ENCODE results near the gene MMP15. TPM values are rescaled to one million over a fixed set of nuclear protein-coding genes. Genes with fewer than 3 reads are reported as not detected.

MMP15 gene
- total RNA-seq, 4 donors from 2014 or later = 48.0 to 161 (median 92.3) TPM

- intact Hi-C loops (cut with DNase I; ENCODE audit: low total_unique reads) (loop anchor here (5.0 kb wide), 1 partner anchor 101 kb away; no protein-coding TSS in a partner anchor), in situ Hi-C loops (cut with MboI; ENCODE audit: low pct_ligation_motif_present in 1 of 4, low pct_unique_long_range_greater_than_20kb in 1 of 4, low sequenced_read_pairs in 3 of 4) (loop anchor here in 3 of 4 donors (5.0 to 25.0 kb wide), 6 partner anchors 104 to 641 kb away; partner anchors contain the start of gene CFAP20 (in 2 of the 3))
- H3K27me3 ChIP-seq = no peaks in the 10 kb centered on the region
- peaks cover 18 to 41% (median 35%) of the 10 kb centered on the region in 4 donors for H3K4me1 ChIP-seq
- H3K9me3 ChIP-seq = no peaks in the 10 kb centered on the region
- TF ChIP-seq CTCF (IDR thresholded peaks at IDR 0.05) = peak; percentile 74 to 87 (median 78)
- TF ChIP-seq POLR2AphosphoS5 (IDR thresholded peaks at IDR 0.05) = no peak
- 59 to 66% methylated on average over 4 to 8 of the region's 8 CpGs for WGBS, 2 donors (ENCODE audit: low coverage in 1 of 2)
- H3K36me3 ChIP-seq = no peaks in the 10 kb centered on the region
- H3K4me3 ChIP-seq = no peak overlapping the region
- H3K27ac ChIP-seq = no peak overlapping the region
- DNase-seq = peak; percentile 72
Observed at GRCh38 chr16:58020628-58021521, 4.7 kb upstream of the MMP15 start.

DNA sequence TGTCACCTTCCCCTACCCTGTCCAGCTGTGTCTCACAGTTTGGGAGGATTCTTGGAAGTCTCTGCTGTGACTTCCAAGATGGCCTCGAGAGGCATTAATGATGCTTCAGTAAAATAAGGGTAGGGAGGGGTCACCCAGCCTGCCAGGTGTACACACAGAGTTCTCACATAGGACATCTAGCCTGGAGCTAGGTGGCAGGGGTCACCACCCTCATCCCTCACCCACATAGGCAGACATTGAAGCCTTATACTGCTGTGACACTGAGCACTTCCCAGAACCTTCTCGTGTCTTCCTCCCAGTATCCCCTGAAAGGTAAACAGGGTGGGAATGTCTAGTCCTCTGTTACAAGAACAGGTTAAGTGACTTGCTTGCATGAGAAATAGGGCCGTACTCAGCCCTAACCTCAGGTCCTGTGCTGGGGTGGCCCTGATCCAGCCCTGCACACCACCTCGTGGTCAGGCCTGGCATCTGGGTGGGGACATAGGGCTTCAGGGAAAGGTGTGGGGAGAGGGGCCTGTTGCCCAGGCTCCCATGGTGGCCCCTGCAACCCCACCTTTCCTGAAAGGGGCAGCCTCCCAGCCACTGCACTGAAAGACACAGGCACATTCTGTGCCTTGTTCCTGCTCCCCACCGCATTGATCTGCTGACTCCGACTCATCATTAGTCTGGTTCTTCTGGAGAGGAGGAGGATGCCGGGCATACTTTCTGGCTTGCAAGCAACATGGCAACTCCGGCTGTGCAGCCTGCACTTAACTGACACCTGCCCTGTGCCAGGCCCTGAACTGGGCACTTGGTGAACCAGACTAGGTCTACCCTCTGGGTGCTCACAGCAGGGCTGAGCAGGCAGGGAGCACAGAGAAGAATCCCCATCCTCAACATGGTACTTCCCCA, 3.6 kb upstream of the MMP15 start:
- peak overlapping the region; percentile 92 to 97 (median 95) for H3K27ac ChIP-seq
- TF ChIP-seq POLR2AphosphoS5 (IDR thresholded peaks at IDR 0.05) = no peak
- no peak for TF ChIP-seq POLR2A (IDR thresholded peaks at IDR 0.05)
- TF ChIP-seq CTCF (IDR thresholded peaks at IDR 0.05) = no peak
- TF ChIP-seq EP300 (IDR thresholded peaks at IDR 0.05; ENCODE audit: low read depth) = no peak
- DNase-seq = no peak
- no peaks in the 10 kb centered on the region for H3K27me3 ChIP-seq
- in situ Hi-C loops (cut with MboI; ENCODE audit: low pct_ligation_motif_present in 1 of 4, low pct_unique_long_range_greater_than_20kb in 1 of 4, low sequenced_read_pairs in 3 of 4) = loop anchor here in 3 of 4 donors (5.0 to 25.0 kb wide), 6 partner anchors 103 to 640 kb away; partner anchors contain the start of gene CFAP20 (in 2 of the 3)
- H3K9me3 ChIP-seq = no peaks in the 10 kb centered on the region
- H3K4me1 ChIP-seq = peaks cover 18 to 48% (median 40%) of the 10 kb centered on the region in 4 donors
- 74% methylated on average over 8 of the region's 8 CpGs; no CpG with 5 or more reads in 1 of the 2 donors for WGBS, 2 donors (ENCODE audit: low coverage in 1 of 2)
- intact Hi-C loops (cut with DNase I; ENCODE audit: low total_unique reads) = loop anchor here (5.0 kb wide), 1 partner anchor 100 kb away; no protein-coding TSS in a partner anchor
- no peaks in the 10 kb centered on the region for H3K36me3 ChIP-seq
- no peak overlapping the region for H3K4me3 ChIP-seq

DNA sequence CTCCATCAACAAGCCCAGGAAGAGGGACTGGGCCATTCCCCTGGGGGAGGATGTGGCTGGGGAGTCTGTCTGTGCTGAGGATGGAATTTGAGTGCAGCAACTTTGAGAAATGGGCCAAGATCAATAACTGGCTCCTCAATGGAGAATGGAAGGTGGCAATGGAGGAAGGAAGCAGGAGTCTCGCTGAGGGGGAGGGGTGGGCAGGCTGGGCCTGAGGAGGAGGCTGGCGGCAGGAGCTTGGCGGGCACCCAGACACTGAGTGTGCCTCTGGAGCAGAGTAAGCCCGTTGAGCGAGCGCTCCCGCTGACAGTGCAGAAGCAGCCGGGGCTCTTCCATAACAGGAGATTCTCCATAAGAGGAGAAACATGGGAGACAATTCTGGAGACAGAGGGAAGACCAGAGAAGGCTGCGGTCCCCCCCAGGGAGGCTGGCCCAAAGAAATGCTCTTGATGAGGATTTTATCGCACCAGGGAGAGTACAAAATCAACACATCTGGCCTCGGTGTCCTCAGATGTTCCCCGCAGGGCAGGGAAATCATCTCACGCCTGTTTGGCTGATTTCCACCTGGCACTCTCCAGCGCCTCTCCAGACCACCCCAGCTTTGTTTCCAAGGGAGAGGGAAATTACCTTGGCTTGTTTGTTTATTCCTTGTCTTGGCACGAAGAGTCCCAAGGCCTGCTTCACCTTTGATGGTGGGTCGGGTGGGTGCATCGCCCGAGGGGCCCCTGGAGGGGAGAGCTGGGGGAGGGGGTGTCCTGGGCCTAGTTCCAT, 2.8 kb upstream of the MMP15 start:
- TF ChIP-seq CTCF (IDR thresholded peaks at IDR 0.05) = no peak
- TF ChIP-seq POLR2AphosphoS5 (IDR thresholded peaks at IDR 0.05) = peak in 1 of 3 donors; percentile 5
- TF ChIP-seq POLR2A (IDR thresholded peaks at IDR 0.05) = no peak
- TF ChIP-seq EP300 (IDR thresholded peaks at IDR 0.05; ENCODE audit: low read depth) = no peak
- in situ Hi-C loops (cut with MboI; ENCODE audit: low pct_ligation_motif_present in 1 of 4, low pct_unique_long_range_greater_than_20kb in 1 of 4, low sequenced_read_pairs in 3 of 4) = loop anchor here in 3 of 4 donors (5.0 to 25.0 kb wide), 6 partner anchors 102 to 640 kb away; partner anchors contain the start of gene CFAP20 (in 2 of the 3)
- peak; percentile 71 for DNase-seq
- Histone ChIP-seq H3K27me3 (no peaks in the 10 kb centered on the region), H3K9me3 (no peaks in the 10 kb centered on the region), H3K4me1 (peaks cover 18 to 56% (median 46%) of the 10 kb centered on the region in 4 donors), H3K36me3 (no peaks in the 10 kb centered on the region), H3K27ac (peak overlapping the region; percentile 92 to 97 (median 95)), H3K4me3 (no peak overlapping the region)
- intact Hi-C loops (cut with DNase I; ENCODE audit: low total_unique reads) = loop anchor here (5.0 kb wide), 1 partner anchor 100 kb away; no protein-coding TSS in a partner anchor
- WGBS, 2 donors (ENCODE audit: low coverage in 1 of 2) = 0 to 24% methylated on average over 1 to 18 of the region's 18 CpGs

Data from transverse colon (tissue), 4 donors.